ENCODE results near the gene CPNE7.
"Not testable (repeated sequence)": the region's sequence is repeated elsewhere in the genome, so short reads cannot be mapped to it uniquely, and the experiment has no call there.

Gene CPNE7

DNA sequence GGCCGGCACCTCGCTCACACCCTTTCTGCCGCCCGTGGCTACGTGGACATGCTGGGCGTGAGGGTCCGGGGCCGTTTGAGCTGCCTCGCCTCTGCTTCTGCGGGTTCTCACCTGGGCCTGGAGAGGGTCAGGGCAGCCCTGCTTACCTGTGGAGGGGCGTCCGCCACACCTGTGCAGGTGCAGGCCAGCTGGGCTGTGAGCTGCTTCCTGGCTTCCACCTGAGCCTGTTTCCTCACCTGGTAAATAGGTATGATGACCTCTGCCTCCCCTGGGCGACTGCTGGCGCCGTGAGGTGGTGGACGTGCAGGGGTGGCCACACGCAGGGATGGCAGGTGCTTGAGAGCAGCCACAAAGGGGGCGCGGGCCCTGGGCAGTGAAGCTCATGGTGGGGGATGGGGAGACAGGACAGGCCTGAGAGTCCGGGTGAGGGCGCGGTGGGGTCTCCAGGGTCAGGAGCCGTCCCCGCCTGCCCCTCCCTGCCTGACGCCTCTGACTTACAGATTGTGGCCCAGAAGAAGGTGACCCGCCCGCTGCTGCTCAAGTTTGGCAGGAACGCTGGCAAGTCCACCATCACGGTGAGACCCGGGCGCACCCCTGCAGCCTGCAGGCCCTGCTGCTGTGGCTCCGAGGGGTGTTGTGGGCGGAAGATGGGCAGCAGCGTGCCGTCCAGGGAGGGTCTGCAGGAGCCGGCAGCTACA is 7.8 kb downstream of the CPNE7 start:
- DNase-seq (ENCODE audit: low read depth in 2 of 2), result no peak

DNA sequence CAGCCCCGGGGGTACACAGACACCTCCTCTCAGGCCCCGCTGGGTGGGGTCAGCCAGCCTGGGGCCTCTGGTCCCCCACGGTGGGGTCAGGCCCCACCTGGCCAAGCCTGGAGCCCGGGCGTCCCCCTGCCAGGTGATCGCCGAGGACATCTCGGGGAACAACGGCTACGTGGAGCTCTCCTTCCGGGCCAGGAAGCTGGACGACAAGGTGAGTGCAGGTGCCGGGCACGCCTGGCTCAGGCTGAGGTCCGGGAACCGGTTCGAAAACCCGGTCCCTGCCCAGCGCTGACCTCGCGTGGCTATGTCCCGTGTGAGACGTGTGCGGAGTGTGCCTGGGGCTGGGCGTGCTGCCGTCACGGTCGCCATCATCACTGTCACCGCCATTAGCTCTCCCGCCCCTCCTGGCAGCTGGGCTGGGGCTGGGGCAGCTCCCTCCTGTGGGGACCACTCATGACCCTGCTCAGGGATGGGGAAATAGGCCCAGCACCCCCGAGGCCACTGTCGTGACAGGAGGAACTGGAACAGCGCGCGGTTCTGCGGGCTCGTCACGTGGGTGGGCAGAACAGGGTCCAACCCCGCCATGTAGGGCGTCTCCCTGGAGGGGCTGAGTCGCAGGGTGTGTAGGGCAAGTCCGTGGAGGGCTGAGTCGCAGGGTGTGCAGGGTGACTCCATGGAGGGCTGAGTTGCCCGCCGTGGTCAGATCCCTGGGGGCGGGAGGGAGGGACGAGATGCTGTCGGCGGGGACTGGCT is 8.5 kb downstream of the CPNE7 start:
- DNase-seq (ENCODE audit: low read depth in 2 of 2), result no peak

DNA sequence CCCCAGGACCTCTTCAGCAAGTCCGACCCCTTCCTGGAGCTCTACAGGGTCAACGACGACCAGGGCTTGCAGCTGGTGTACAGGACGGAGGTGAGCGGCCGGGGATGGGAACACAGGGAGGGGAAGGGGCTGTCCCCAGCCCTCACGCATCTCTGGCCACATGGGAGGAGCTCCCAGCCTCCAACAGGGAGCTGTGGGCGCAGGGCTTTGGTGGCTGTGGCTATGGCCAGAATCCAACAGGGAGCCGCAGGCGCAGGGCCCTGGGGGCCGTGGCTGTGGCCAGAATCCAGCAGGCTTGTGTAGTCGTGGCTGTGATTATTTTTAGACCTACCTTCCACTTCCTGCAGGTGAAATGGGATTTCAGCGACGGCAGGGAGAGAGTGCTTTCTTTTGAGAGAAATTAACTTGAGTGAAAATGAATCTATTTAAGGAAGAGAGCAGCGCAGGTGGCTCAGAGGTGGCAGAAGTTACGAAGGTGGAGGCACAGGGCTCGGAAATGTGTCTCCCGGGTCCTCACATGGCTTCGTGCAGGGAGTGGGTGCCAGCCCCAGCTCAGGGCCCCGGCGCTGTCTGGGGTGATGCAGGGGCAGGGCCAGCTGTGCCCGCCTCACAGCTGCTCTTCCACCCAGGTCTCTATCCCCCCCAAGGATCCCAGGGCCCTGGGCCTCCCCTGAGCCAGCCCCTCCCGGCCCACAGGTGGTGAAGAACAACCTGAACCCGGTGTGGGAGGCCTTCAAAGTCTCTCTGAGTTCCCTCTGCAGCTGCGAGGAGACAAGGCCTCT is 9.4 kb downstream of the CPNE7 start:
- no peak for DNase-seq (ENCODE audit: low read depth in 2 of 2)

DNA sequence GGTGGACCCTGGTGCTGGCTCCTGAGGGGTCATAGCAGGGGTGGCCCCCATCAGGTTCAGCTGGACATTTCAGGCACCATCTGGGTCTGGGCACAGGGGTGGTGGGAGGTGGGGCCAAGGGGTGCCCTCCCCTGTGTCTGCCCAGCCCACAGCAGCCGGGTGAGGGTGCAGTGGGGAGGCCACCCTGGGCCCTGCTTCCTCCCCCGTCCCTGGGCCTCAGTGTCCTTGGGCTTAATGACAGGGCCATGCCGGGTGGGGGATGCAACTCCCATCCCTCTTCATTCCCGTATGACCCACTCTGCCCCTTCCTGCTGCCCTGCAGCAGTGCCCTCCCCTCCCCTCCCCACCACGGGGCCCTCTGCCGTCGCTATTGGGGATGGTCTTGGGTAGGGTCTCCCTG is 10.7 kb downstream of the CPNE7 start:
- no peak for DNase-seq (ENCODE audit: low read depth in 2 of 2)

DNA sequence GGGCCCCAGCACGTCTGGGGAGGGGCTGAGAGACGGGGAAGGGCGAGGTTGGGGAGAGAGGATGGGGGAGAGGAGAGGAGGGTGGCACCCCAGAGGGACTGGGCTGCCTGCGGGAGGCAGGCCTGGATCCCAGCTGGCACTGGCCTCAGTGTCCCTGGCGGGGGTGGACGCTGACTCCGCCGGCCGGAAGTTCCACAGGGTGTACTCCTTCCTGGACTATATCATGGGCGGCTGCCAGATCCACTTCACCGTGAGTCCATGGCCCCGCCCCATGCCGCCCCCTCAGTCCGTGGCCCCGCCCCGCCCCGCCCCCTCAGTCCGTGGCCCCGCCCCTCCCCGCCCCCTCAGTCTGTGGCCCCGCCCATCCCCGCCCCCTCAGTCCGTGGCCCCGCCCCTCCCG is 11.3 kb downstream of the CPNE7 start:
- DNase-seq (ENCODE audit: low read depth in 2 of 2), result no peak

DNA sequence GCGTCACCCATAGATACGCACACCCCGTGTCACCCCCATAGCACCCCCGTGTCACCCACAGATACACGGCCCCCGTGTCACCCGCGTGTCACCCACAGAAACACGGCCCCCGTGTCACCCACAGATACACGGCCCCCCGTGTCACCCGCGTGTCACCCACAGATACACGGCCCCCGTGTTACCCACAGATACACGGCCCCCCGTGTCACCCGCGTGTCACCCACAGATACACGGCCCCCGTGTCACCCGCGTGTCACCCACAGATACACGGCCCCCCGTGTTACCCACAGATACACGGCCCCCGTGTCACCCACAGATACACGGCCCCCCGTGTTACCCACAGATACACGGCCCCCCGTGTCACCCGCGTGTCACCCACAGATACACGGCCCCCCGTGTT is 12.1 kb downstream of the CPNE7 start:
- DNase-seq (ENCODE audit: low read depth in 2 of 2), result not testable (repeated sequence)

DNA sequence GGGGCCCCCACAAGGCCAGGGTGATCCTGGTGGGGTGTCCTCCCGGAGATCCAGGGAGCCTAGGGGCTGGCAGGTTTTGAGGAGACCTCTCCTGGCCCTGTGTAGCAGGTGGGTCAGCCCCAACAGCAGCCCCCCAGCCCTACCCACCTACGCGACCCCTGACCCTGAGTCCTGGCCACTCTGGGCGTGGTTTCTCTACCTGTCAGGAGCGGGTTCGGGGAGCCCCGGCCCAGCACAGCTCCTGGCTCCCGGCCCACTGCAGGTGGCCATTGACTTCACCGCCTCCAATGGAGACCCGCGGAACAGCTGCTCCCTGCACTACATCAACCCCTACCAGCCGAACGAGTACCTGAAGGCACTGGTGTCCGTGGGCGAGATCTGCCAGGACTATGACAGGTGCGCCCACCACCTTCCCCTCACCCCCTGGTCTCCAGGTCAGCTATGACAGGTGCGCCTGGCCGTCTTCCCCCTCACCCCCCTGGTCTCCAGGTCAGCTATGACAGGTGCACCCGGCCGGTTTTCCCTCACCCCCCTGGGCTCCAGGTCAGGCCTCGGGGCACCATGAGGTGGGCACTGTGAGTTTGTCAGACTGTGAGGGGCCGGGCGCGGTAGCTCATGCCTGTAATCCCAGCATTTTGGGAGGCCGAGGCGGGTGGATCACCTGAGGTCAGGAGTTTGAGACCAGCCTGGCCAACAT is 13.0 kb downstream of the CPNE7 start:
- no peak for DNase-seq (ENCODE audit: low read depth in 2 of 2)

DNA sequence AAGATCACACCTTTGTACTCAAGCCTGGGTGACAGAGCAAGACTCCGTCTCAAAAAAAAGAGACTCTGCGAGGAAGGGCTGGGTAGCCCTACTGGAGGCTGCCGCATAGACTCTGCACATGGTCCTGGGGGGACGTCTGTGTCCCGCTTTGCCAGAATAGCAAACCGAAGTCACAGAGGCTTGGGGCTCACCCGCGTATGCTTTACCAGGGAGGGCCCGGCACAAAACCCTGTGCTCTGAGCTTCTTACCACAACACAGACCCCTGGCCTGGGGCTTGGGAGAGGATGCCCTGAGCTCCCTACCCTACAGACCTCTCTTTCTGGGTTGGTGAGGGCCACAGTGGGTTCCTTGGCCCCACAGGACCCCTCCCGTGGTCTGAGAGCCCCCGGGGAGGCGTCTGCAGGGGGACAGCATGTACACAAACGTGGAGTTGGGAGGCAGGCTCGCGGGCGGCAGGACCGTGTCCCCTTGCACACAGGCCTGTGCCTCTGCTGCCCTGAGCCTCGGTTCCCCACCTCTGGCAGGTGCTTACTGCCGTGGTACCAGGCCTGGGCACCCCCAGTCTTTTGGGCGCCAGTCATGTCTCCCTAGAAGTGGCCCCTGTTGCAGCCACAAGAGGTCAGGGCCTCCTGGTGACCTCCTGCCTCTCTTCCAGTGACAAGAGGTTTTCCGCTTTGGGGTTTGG is 13.8 kb downstream of the CPNE7 start:
- DNase-seq (ENCODE audit: low read depth in 2 of 2), result no peak

DNA sequence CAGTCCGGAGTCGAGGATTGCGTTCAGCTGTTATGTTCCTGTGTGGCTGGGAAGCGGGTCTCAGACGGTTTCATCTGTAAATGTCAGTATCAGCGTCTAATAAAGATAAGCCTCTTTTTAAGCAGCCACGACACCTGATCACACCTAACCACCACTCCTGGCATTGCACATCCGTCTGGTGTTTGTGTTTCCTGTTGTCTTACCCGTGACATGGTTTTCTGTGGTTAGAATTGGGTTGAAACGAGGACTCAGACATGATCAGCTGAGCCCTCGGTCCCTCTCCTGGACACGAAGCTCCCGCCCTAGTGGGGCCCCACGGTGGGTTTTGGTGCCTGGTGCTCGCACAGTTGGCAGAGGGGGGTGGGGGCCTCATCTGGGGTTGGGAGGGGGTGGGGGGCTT is 18.3 kb downstream of the CPNE7 start:
- DNase-seq (ENCODE audit: low read depth in 2 of 2), result no peak

DNA sequence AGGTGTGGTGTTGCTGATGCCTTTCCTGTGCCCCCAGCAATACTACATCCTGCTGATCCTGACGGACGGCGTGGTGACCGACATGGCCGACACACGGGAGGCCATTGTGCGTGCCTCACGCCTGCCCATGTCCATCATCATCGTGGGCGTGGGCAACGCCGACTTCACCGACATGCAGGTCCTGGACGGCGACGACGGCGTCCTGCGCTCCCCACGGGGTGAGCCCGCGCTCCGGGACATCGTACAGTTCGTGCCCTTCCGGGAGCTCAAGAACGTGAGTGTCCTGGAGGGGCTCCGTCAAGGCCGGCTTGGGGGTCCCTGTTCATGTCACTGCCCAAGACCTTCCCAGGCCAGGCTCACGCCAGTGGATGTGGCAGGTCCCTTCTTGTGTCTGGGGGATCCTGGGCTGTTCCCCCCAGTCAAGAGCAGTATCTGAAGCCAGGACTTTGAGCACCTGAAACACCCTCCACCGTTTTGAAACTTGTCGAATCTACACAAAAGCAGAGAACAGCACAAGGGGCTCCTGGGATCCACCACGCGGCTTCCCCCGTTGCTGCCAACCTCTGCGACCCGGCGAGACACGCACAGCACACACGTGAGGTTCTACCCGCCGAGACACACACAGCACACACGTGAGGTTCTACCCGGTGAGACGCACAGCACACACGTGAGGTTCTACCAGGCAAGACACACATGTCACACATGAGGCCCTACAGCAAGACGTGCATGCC is 19.9 kb downstream of the CPNE7 start:
- no peak for DNase-seq (ENCODE audit: low read depth in 2 of 2)

DNA sequence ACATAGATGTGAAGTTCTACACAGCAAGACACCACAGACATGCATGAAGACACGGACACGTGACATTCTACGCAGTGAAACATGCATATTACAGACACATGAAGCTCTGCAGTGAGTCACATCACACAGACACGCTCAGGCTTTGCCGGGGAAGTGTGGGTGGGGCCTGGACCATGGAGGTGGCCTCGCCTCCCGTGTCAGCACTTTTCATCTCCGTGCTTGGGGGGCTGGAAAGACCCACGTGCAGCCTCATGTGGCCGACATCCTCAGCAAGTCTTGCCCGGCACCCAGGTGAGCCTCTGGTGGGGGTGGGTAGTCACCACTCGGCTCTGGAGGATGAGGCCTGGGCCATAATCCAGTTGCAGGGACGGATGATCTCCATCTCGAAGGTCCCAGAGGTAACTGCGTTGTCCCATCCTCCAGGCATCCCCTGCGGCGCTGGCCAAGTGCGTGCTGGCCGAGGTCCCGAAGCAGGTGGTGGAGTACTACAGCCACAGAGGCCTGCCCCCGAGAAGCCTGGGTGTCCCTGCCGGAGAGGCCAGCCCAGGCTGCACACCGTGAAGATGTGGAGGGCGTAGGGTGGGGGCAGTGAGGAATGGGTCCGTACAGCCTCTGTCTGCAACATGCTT is 20.6 kb downstream of the CPNE7 start:
- no peak for DNase-seq (ENCODE audit: low read depth in 2 of 2)

DNA sequence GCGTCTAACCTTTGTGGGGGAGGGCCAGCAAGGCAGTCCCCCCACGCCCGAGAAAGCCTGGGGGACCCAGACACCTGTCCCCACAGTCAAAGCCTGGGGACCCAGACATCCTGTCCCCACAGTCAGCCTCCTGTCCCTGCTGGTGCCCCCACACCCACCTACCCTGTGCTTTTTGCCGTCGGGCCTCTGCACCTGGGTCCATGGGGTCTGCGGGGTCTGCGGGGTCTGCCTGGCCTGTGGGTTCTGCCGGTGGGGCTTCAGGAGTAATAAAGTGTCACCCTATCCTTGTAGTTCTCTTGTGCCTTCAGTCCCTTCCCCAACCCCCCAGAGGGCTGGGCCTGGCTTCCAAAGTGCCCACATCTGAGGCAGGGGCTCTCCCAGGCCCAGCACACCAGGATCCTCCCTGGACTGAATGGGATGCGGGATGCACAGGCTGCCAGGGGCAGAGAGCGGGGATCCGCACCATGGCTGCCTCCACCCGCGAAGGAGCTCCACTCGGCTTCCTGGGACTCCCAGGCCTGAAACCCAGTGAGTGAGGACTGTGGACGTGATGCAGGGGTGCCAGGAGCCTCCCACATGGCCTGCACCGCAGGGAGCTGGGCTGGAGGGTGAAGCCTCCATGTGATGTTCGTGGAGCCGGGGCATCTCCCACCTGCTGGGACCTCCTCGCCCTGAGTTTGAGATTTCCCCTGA is 21.5 kb downstream of the CPNE7 start:
- no peak for DNase-seq (ENCODE audit: low read depth in 2 of 2)

DNA sequence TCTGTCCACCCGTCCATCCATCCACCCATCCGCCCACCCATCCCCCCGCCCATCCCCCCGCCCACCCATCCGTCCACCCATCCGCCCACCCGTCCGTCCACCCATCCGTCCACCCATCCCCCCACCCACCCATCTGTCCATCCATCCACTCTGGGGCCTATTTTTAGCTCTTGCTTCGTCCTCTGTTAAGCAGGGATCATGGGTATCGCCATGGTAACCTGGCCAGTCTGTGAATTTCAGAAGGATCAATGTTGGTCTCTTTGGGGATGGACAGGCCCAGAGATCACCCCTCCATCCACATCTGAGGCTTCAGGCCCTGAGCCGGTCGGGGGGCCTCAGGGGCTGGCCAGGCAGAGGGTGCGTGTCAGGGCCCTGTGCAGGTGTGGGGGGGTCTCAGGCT is 22.6 kb downstream of the CPNE7 start:
- DNase-seq (ENCODE audit: low read depth in 2 of 2), result no peak

DNA sequence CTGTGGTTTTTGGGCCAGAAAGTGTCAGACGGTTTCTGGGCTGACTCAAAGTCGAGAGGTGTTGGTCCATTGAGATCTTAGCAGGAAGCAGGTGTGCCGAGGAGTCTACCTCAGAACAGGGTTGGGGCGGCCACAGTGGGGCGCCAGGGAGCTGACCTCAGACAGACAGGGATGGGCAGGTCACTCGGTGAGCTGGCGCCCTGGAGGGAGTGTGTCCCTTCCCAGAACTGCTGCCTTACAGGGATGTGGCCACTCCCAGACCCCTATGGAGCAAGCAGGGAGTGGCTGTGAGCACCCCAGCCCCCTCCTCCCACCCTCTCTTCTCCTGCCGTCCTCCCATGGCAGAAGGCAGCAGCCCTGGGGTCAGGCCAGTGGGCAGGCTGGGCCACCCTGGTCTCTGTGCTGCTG is 23.9 kb downstream of the CPNE7 start:
- DNase-seq (ENCODE audit: low read depth in 2 of 2), result peak in 1 of 2 donors; percentile 23

DNA sequence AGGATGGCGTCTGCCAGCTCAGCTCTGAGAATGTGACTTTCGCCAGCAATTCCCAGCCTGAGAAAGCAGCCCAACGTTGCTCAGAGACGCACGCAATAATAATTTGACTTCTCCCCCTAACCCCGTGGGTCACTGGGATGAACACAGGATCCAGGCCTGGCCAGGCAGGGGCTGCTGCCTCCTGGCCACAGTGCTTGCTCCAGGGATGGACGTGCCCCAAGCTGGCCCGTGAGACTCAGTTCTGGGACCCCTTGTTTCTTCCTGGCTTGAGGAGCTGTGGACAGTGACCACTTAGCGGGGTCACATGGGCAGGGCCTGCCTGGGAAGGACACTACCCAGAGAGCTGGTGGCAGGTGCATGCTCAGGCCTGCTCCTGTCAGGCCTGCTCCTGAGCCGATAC is 24.3 kb downstream of the CPNE7 start:
- no peak for DNase-seq (ENCODE audit: low read depth in 2 of 2)

DNA sequence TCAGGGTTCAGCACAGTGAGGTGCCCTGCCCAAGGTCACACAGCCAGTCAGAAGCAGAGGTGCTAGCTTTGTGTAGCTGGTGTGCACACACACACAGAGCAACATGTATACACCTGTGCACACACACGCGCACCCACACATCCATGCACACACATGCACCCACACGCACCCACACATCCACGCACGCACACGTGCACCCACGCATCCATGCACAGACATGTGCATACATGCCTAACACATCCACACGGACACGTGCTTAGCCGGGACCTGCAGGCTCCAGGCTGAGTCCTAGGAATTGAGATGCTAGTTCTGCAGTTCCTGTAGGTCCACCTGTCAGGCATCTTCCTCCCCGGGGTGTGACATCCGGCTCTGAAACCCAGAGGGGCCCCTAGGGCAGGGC is 24.9 kb downstream of the CPNE7 start:
- no peak for DNase-seq (ENCODE audit: low read depth in 2 of 2)

DNA sequence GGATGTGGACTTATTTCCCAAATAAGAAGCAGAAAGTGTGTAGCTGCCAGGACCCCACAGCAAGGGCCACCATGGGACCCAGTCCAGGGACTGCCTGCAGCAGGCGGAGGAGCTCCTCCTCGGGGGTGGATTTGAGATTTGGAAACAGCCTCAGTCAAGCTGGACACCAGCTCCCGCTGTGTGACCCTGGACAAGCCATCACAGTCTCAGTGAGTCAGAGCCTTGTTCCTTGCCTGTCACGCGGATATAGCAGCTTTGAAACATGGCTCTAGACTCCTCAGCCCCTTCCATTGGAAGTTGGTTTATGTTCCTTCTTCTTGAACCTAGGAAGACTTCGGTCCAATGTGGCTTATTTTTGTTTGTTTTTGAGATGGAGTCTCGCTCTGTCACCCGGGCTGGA is 25.4 kb downstream of the CPNE7 start:
- no peak for DNase-seq (ENCODE audit: low read depth in 2 of 2)

DNA sequence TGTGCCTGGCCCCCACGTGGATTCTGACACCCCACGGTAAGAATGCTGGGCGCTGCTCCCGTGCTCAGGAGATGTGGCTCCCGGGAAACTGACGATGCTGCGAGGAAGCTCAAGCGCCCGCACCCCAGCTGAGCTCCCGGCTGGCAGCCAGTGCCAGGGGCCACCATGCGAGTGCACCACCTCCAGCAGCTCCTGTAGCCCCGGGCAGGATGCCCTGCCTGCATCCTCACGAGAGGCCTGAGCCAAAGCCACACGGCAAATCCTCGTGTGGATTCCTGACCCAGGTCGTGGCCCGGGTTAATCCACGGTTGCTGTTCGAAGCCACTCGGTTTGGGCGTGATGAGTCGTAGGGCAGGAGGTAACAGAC is 26.3 kb downstream of the CPNE7 start:
- no peak for DNase-seq (ENCODE audit: low read depth in 2 of 2)

DNA sequence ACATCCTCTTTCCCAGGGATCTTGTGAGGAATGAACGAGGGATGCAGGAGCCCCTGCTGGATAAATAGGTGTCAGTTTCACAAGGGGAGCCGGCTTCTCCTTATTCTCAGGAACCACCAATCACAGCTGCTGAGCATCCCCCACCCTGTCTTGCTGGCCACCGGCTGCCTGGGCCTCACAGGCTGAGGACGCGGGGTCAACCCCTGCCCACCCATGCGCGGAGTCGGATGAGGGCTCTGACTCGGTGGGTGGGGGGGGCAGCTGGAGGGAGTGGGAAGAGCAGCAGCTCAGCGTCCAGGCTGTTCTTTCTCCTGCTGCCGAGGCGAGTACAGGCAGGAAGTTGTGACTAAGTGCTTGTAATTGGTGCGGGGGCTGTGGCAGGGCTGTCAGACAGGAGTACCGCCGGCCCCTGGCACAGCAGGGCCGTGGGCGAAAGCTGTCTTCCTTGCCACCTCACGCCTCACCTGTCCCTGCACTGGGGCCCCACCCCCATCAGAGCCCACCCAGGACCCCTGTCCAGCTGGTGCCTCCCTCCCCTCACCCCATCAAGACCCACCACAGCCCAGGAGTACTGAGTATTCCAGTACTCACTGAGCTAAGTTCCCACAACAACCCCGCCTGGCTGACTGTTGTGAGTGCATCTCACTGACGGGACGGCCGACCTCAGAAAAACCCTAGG is 26.9 kb downstream of the CPNE7 start:
- DNase-seq (ENCODE audit: low read depth in 2 of 2), result peak; percentile 52 to 61

Data from stimulated activated CD8-positive, alpha-beta memory T cell treated with anti-CD3 and anti-CD28 coated beads, Interleukin-15, amount 100 ng/mL, for 48 hours (primary cell).